HEK293 (cell line): ENCODE data around the gene EVA1C.

Source experiments
- CTCF ChIA-PET: fragments of 350-600 bp; formaldehyde crosslinking; extraction: SDS; loops from one replicate; lab custom pipeline; 2021; ENCODE audit warnings: antibody characterized with exemption; lab: Yijun Ruan, JAX
- POLR2A ChIA-PET: fragments of 300-600 bp; formaldehyde crosslinking; extraction: SDS; loops from one replicate; lab custom pipeline; 2020; ENCODE audit warnings: antibody characterized with exemption, inconsistent platforms; lab: Yijun Ruan, JAX
- H3K27ac ChIP-seq: fragments of 200-500 bp; sonication (Bioruptor generic); 2 replicates; pipeline ENCODE4 v1.5.1; 2014; ENCODE audit warnings: low read depth, low read length, control low read depth, inconsistent platforms; ENCODE audit errors: extremely low read depth
- H3K36me3 ChIP-seq, 2 experiments: fragments of 200-500 bp in 1 of 2; sonication (Bioruptor generic) in 1 of 2; 1 replicate in 1 of 2; 2 replicates in 1 of 2; pipeline ENCODE4 v1.5.1; 2014 to 2017; ENCODE audit warnings: inconsistent platforms in 2 of 2, low read length in 2 of 2; ENCODE audit not compliant: control insufficient read depth in 2 of 2, insufficient read depth in 1 of 2
- H3K4me1 ChIP-seq: fragments of 200-500 bp; sonication (Bioruptor generic); 2 replicates; pipeline ENCODE4 v1.5.1; 2014; ENCODE audit warnings: mild to moderate bottlenecking, low read length, inconsistent platforms; ENCODE audit not compliant: control insufficient read depth, insufficient read depth
- H3K4me3 ChIP-seq: 2 replicates; pipeline ENCODE4 v1.5.1; 2011; ENCODE audit warnings: low read depth, mild to moderate bottlenecking, control low read depth, low read length, moderate library complexity
- H3K9me3 ChIP-seq: fragments of 200-500 bp; sonication (Bioruptor generic); 2 replicates; pipeline ENCODE4 v1.5.1; 2014; ENCODE audit warnings: low read depth, low read length, inconsistent platforms; ENCODE audit not compliant: control insufficient read depth, insufficient read depth
- BCL6B ChIP-seq: fragments of 450-650 bp; formaldehyde crosslinking; IDR thresholded peaks from 2 replicates; pipeline ENCODE4 v1.5.1; 2017; ENCODE audit warnings: missing biosample characterization, missing genetic modification characterization
- GLIS1 ChIP-seq: fragments of 450-650 bp; formaldehyde crosslinking; IDR thresholded peaks from 2 replicates; pipeline ENCODE4 v1.5.1; 2016; ENCODE audit warnings: missing biosample characterization, missing genetic modification characterization
- PATZ1 ChIP-seq: fragments of 450-650 bp; formaldehyde crosslinking; IDR thresholded peaks from 2 replicates; pipeline ENCODE4 v1.5.1; 2016; ENCODE audit warnings: missing biosample characterization, missing genetic modification characterization
- PRDM1 ChIP-seq: fragments of 450-650 bp; formaldehyde crosslinking; IDR thresholded peaks from 2 replicates; pipeline ENCODE4; 2016; ENCODE audit warnings: missing biosample characterization, missing genetic modification characterization
- SCRT2 ChIP-seq: fragments of 450-650 bp; formaldehyde crosslinking; IDR thresholded peaks from 2 replicates; pipeline ENCODE4 v1.5.1; 2016; ENCODE audit warnings: missing biosample characterization, missing genetic modification characterization
- SP3 ChIP-seq: fragments of 450-650 bp; formaldehyde crosslinking; IDR thresholded peaks from 2 replicates; pipeline ENCODE4 v1.5.1; 2016; ENCODE audit warnings: missing biosample characterization, missing genetic modification characterization
- TCF7L2 ChIP-seq: IDR thresholded peaks from 2 replicates; pipeline ENCODE4 v1.6.1; 2011; ENCODE audit warnings: low read depth, mild to moderate bottlenecking, inconsistent platforms, low read length, moderate library complexity, borderline replicate concordance
- ZFP69B ChIP-seq: fragments of 450-650 bp; formaldehyde crosslinking; IDR thresholded peaks from 2 replicates; pipeline ENCODE4 v1.5.1; 2016; ENCODE audit warnings: missing biosample characterization, missing genetic modification characterization
- ZIC2 ChIP-seq: fragments of 450-650 bp; formaldehyde crosslinking; IDR thresholded peaks from 2 replicates; pipeline ENCODE4 v1.5.1; 2016; ENCODE audit warnings: missing biosample characterization, missing genetic modification characterization
- ZNF148 ChIP-seq: fragments of 450-650 bp; formaldehyde crosslinking; IDR thresholded peaks from 2 replicates; pipeline ENCODE4 v1.5.0; 2017; ENCODE audit warnings: missing biosample characterization, missing genetic modification characterization, borderline replicate concordance
- ZNF155 ChIP-seq: fragments of 450-650 bp; formaldehyde crosslinking; IDR thresholded peaks from 2 replicates; pipeline ENCODE4 v1.5.1; 2016; ENCODE audit warnings: missing biosample characterization, missing genetic modification characterization
- ZNF202 ChIP-seq: fragments of 450-650 bp; formaldehyde crosslinking; IDR thresholded peaks from 2 replicates; pipeline ENCODE4 v1.5.1; 2016; ENCODE audit warnings: missing biosample characterization, missing genetic modification characterization, borderline replicate concordance
- ZNF223 ChIP-seq: fragments of 450-650 bp; formaldehyde crosslinking; IDR thresholded peaks from 2 replicates; pipeline ENCODE4 v1.5.1; 2016; ENCODE audit warnings: missing biosample characterization, missing genetic modification characterization
- ZNF266 ChIP-seq: fragments of 450-650 bp; formaldehyde crosslinking; IDR thresholded peaks from 2 replicates; pipeline ENCODE4 v1.5.1; 2016; ENCODE audit warnings: missing biosample characterization, missing genetic modification characterization, low read depth
- ZNF324 ChIP-seq: fragments of 450-650 bp; formaldehyde crosslinking; IDR thresholded peaks from 2 replicates; pipeline ENCODE4 v1.5.1; 2016; ENCODE audit warnings: missing biosample characterization, missing genetic modification characterization
- ZNF404 ChIP-seq: fragments of 450-650 bp; formaldehyde crosslinking; IDR thresholded peaks from 2 replicates; pipeline ENCODE4 v1.5.1; 2017; ENCODE audit warnings: missing biosample characterization, missing genetic modification characterization
- ZNF473 ChIP-seq: fragments of 450-650 bp; formaldehyde crosslinking; IDR thresholded peaks from 2 replicates; pipeline ENCODE4 v1.5.1; 2017; ENCODE audit warnings: missing biosample characterization, missing genetic modification characterization
- ZNF48 ChIP-seq: fragments of 450-650 bp; formaldehyde crosslinking; IDR thresholded peaks from 2 replicates; pipeline ENCODE4 v1.5.1; 2016; ENCODE audit warnings: missing biosample characterization, missing genetic modification characterization
- ZNF530 ChIP-seq: fragments of 450-650 bp; formaldehyde crosslinking; IDR thresholded peaks from 2 replicates; pipeline ENCODE4 v1.5.1; 2016; ENCODE audit warnings: low read depth, missing biosample characterization, missing genetic modification characterization
- ZNF549 ChIP-seq: fragments of 450-650 bp; IDR thresholded peaks from 2 replicates; pipeline ENCODE4 v1.5.1; 2018; ENCODE audit warnings: missing biosample characterization, missing genetic modification characterization, mild to moderate bottlenecking, inconsistent platforms, moderate library complexity
- ZNF645 ChIP-seq: fragments of 450-650 bp; formaldehyde crosslinking; IDR thresholded peaks from 2 replicates; pipeline ENCODE4; 2016; ENCODE audit warnings: missing biosample characterization, missing genetic modification characterization
- ZNF664 ChIP-seq: fragments of 450-650 bp; formaldehyde crosslinking; IDR thresholded peaks from 2 replicates; pipeline ENCODE4 v1.5.1; 2016; ENCODE audit warnings: missing biosample characterization, missing genetic modification characterization
- ZNF704 ChIP-seq: fragments of 450-650 bp; formaldehyde crosslinking; IDR thresholded peaks from 2 replicates; pipeline ENCODE4 v1.5.1; 2016; ENCODE audit warnings: missing biosample characterization, missing genetic modification characterization
- ZNF768 ChIP-seq: fragments of 450-650 bp; formaldehyde crosslinking; IDR thresholded peaks from 2 replicates; pipeline ENCODE4 v1.5.1; 2018; ENCODE audit warnings: missing biosample characterization, mild to moderate bottlenecking, missing genetic modification characterization
- ZNF785 ChIP-seq: fragments of 450-650 bp; formaldehyde crosslinking; IDR thresholded peaks from 2 replicates; pipeline ENCODE4 v1.5.1; 2016; ENCODE audit warnings: missing biosample characterization, missing genetic modification characterization
- ZNF843 ChIP-seq: fragments of 450-650 bp; formaldehyde crosslinking; IDR thresholded peaks from 2 replicates; pipeline ENCODE4 v1.5.1; 2016; ENCODE audit warnings: missing biosample characterization, missing genetic modification characterization

The EVA1C gene

GRCh38 chr21:32378956-32379355 is 33.5 kb upstream of the EVA1C start:
- H3K27ac ChIP-seq = no peak overlapping the region
- peaks cover 31 to 93% of the 10 kb centered on the region in 2 experiments for H3K36me3 ChIP-seq
- POLR2A ChIA-PET = no interaction called here
- no peaks in the 10 kb centered on the region for H3K4me1 ChIP-seq
- TF ChIP-seq ZNF664 (tag by site-specific recombination) = peak; percentile 68
- no peak for TF ChIP-seq SCRT2 (tag by site-specific recombination)
- no peaks in the 10 kb centered on the region for H3K9me3 ChIP-seq
- no peak overlapping the region for H3K4me3 ChIP-seq
- CTCF ChIA-PET = interaction anchor here (0.8 to 0.9 kb wide), 2 partner anchors 23 to 222 kb away, joined by 3 to 4 read pairs; no protein-coding TSS in a partner anchor

GRCh38 chr21:32380940-32381339 is 31.6 kb upstream of the EVA1C start:
- H3K36me3 ChIP-seq = peaks cover 26 to 92% of the 10 kb centered on the region in 2 experiments
- H3K27ac ChIP-seq = no peak overlapping the region
- peak; percentile 74 for TF ChIP-seq GLIS1 (tag by site-specific recombination)
- TF ChIP-seq ZNF704 (tag by site-specific recombination) = no peak
- TF ChIP-seq ZIC2 = peak; percentile 74; the same call in 1 of the 2 replicates
- TF ChIP-seq ZNF768 = no peak
- TF ChIP-seq, all 188 proteins: peak for 2
- Histone ChIP-seq H3K4me1 (no peaks in the 10 kb centered on the region), H3K9me3 (no peaks in the 10 kb centered on the region), H3K4me3 (no peak overlapping the region)
- ChIA-PET POLR2A (no interaction called here), CTCF (no interaction called here)

GRCh38 chr21:32381571-32381970 is 30.9 kb upstream of the EVA1C start:
- no peak overlapping the region for H3K27ac ChIP-seq
- H3K36me3 ChIP-seq = peaks cover 26 to 92% of the 10 kb centered on the region in 2 experiments
- H3K9me3 ChIP-seq = no peaks in the 10 kb centered on the region
- no peaks in the 10 kb centered on the region for H3K4me1 ChIP-seq
- no peak for TF ChIP-seq TCF7L2
- no peak for TF ChIP-seq ZNF155
- no peak for TF ChIP-seq ZNF324 (tag by site-specific recombination)
- TF ChIP-seq ZNF223 (tag by site-specific recombination) = no peak
- TF ChIP-seq ZNF785 (tag by site-specific recombination) = no peak
- TF ChIP-seq ZNF48 (tag by site-specific recombination) = no peak
- TF ChIP-seq ZNF404 (tag by site-specific recombination) = no peak
- no peak for TF ChIP-seq SP3 (tag by site-specific recombination)
- no peak for TF ChIP-seq BCL6B (tag by site-specific recombination)
- no peak for TF ChIP-seq ZNF148 (tag by site-specific recombination)
- TF ChIP-seq PRDM1 = no peak
- no peak for TF ChIP-seq ZNF473
- TF ChIP-seq ZFP69B (tag by site-specific recombination) = no peak
- no peak for TF ChIP-seq ZNF530
- TF ChIP-seq ZNF266 (tag by site-specific recombination) = no peak
- no peak for TF ChIP-seq ZNF549
- TF ChIP-seq PATZ1 (tag by site-specific recombination) = no peak
- no peak for TF ChIP-seq ZNF202 (tag by site-specific recombination)
- no peak for TF ChIP-seq ZNF645 (tag by site-specific recombination)
- no peak for TF ChIP-seq ZNF843 (tag by site-specific recombination)
- no peak overlapping the region for H3K4me3 ChIP-seq
- ChIA-PET CTCF (interaction anchor here (1.1 kb wide), 1 partner anchor 219 kb away, joined by 4 read pairs; no protein-coding TSS in a partner anchor), POLR2A (no interaction called here)
